Ishikawa (cell line): ENCODE measurements around the gene TEAD1.

ENCODE experiments used
- CEBPB ChIP-seq: IDR thresholded peaks from 2 replicates; pipeline ENCODE4 v1.6.1; 2012
- CREB1 ChIP-seq: IDR thresholded peaks from 2 replicates; pipeline ENCODE4 v1.6.1; 2012; ENCODE audit warnings: low read depth
- EGR1 ChIP-seq: IDR thresholded peaks from 2 replicates; pipeline ENCODE4 v1.6.1; 2012
- EP300 ChIP-seq: IDR thresholded peaks from 2 replicates; pipeline ENCODE4 v1.6.1; 2012; ENCODE audit warnings: borderline replicate concordance
- FOXM1 ChIP-seq: IDR thresholded peaks from 2 replicates; pipeline ENCODE4 v1.6.1; 2012; ENCODE audit warnings: low read depth, borderline replicate concordance
- MAX ChIP-seq: IDR thresholded peaks from 2 replicates; pipeline ENCODE4 v1.6.1; 2012
- NFIC ChIP-seq: IDR thresholded peaks from 2 replicates; pipeline ENCODE4 v1.6.1; 2012
- RAD21 ChIP-seq: IDR thresholded peaks from 2 replicates; pipeline ENCODE4 v1.6.1; 2012; ENCODE audit warnings: low read depth
- REST ChIP-seq: IDR thresholded peaks from 2 replicates; pipeline ENCODE4 v1.6.1; 2012; ENCODE audit warnings: low read depth, mild to moderate bottlenecking
- TAF1 ChIP-seq: IDR thresholded peaks from 2 replicates; pipeline ENCODE4 v1.6.1; 2012; ENCODE audit warnings: low read depth, mild to moderate bottlenecking
- TCF12 ChIP-seq: IDR thresholded peaks from 2 replicates; pipeline ENCODE4 v1.6.1; 2012; ENCODE audit warnings: low read depth
- TEAD4 ChIP-seq: IDR thresholded peaks from 2 replicates; pipeline ENCODE4 v1.6.1; 2012
- USF1 ChIP-seq: IDR thresholded peaks from 2 replicates; pipeline ENCODE4 v1.6.1; 2012
- YY1 ChIP-seq: IDR thresholded peaks from 2 replicates; pipeline ENCODE4 v1.6.1; 2012; ENCODE audit warnings: low read depth
- ZBTB7A ChIP-seq: IDR thresholded peaks from 2 replicates; pipeline ENCODE4 v1.6.1; 2012; ENCODE audit warnings: low read depth

The TEAD1 gene

GRCh38 chr11:12783765-12784164 lies 109.5 kb downstream of the TEAD1 start:
- TF ChIP-seq CREB1 (no peak), TCF12 (no peak), TEAD4 (no peak), EGR1 (no peak), RAD21 (no peak)

- no peak for TF ChIP-seq REST
- TF ChIP-seq FOXM1: no peak
- TF ChIP-seq TAF1: no peak
- TF ChIP-seq EGR1: no peak
- no peak for TF ChIP-seq TCF12
- TF ChIP-seq MAX: no peak
- no peak for TF ChIP-seq NFIC
- no peak for TF ChIP-seq YY1
- no peak for TF ChIP-seq USF1
- TF ChIP-seq ZBTB7A: no peak
- no peak for TF ChIP-seq TEAD4
- no peak for TF ChIP-seq RAD21
- TF ChIP-seq EP300: no peak
Observed at GRCh38 chr11:12784445-12784844, 110.2 kb downstream of the TEAD1 start.

- no peak for TF ChIP-seq TAF1
- no peak for TF ChIP-seq FOXM1
- TF ChIP-seq NFIC: no peak
- no peak for TF ChIP-seq YY1
- no peak for TF ChIP-seq TEAD4
- no peak for TF ChIP-seq USF1
- no peak for TF ChIP-seq ZBTB7A
- TF ChIP-seq MAX: no peak
- TF ChIP-seq CREB1: no peak
- TF ChIP-seq CEBPB: no peak
- no peak for TF ChIP-seq EGR1
- no peak for TF ChIP-seq RAD21
- TF ChIP-seq EP300: no peak
- TF ChIP-seq REST: no peak
- no peak for TF ChIP-seq TCF12
Observed at GRCh38 chr11:12784987-12785386, 110.8 kb downstream of the TEAD1 start.

- no peak for TF ChIP-seq REST
- no peak for TF ChIP-seq USF1
- no peak for TF ChIP-seq NFIC
- TF ChIP-seq YY1: no peak
- TF ChIP-seq TAF1: no peak
- TF ChIP-seq TEAD4: no peak
- no peak for TF ChIP-seq RAD21
- TF ChIP-seq EGR1: no peak
- no peak for TF ChIP-seq ZBTB7A
- no peak for TF ChIP-seq MAX
Observed at GRCh38 chr11:12785901-12786300, 111.7 kb downstream of the TEAD1 start.
